Fibroblast of villous mesenchyme (primary cell): ENCODE measurements around the gene TMEM128. TPM values are rescaled to one million over a fixed set of nuclear protein-coding genes. Genes with fewer than 3 reads are reported as not detected.
"Not testable (repeated sequence)": the region's sequence is repeated elsewhere in the genome, so short reads cannot be mapped to it uniquely, and the experiment has no call there.

Experiments
- DNase-seq: peaks from one replicate; pipeline ENCODE4 v3.0.0-alpha.2; 2010; ENCODE audit warnings: low read depth
- H3K4me3 ChIP-seq: 2 replicates; pipeline ENCODE4 v1.5.1; 2011; ENCODE audit warnings: low read depth, mild to moderate bottlenecking, low read length
- CTCF ChIP-seq: IDR thresholded peaks from 2 replicates; pipeline ENCODE4 v1.5.1; 2012; ENCODE audit warnings: low read depth, mild to moderate bottlenecking, low read length; ENCODE audit not compliant: insufficient read depth
- total RNA-seq: library from RNA; depleted of rRNA; stranded (reverse); fragments of >200 nt; gene quantifications from 2 replicates; pipeline ENCODE4 v1.2.3, GENCODE V29; 2012

The TMEM128 gene
- total RNA-seq, 1 donor = 31.5 TPM

GRCh38 chr4:4256799-4257198 lies 8.8 kb upstream of the TMEM128 start:
- no peak for DNase-seq
- TF ChIP-seq CTCF = no peak
- H3K4me3 ChIP-seq = no peak overlapping the region

- no peak for TF ChIP-seq CTCF
Measured at GRCh38 chr4:4254666-4255065, 6.6 kb upstream of the TMEM128 start.

GRCh38 chr4:4254199-4254598 lies 6.2 kb upstream of the TMEM128 start:
- DNase-seq = no peak
- H3K4me3 ChIP-seq = no peak overlapping the region
- no peak for TF ChIP-seq CTCF

More at GRCh38 chr4:4254666-4255065, 6.6 kb upstream of the TMEM128 start:
- H3K4me3 ChIP-seq = no peak overlapping the region
- DNase-seq = no peak

- no peak for TF ChIP-seq CTCF
- H3K4me3 ChIP-seq = no peak overlapping the region
- no peak for DNase-seq
Measured at GRCh38 chr4:4249866-4250265, 1.8 kb upstream of the TMEM128 start.

GRCh38 chr4:4249342-4249741 lies 1.3 kb upstream of the TMEM128 start:
- not testable (repeated sequence) for DNase-seq, H3K4me3 ChIP-seq

- H3K4me3 ChIP-seq = peak overlapping the region; percentile 94
- no peak for TF ChIP-seq CTCF
- no peak for DNase-seq
Measured at GRCh38 chr4:4248885-4249203, 821 bp upstream of the TMEM128 start.

- TF ChIP-seq CTCF = no peak
- no peak for DNase-seq
- peak overlapping the region; percentile 94 for H3K4me3 ChIP-seq
Measured at GRCh38 chr4:4247696-4248028, 361 bp downstream of the TMEM128 start.

GRCh38 chr4:4245172-4245571 lies 2.9 kb downstream of the TMEM128 start:
- H3K4me3 ChIP-seq = no peak overlapping the region
- DNase-seq = no peak
- TF ChIP-seq CTCF = no peak

GRCh38 chr4:4239551-4239950 lies 8.5 kb downstream of the TMEM128 start:
- not testable (repeated sequence) for DNase-seq, H3K4me3 ChIP-seq
